ENCODE data around the gene FSTL1.

GRCh38 chr3:120495809-120496208 is 45.0 kb upstream of the FSTL1 start:
- TF ChIP-seq GATA2 (IDR thresholded peaks at IDR 0.05; ENCODE audit: low read depth, low read length) (no peak), GATA3 (IDR thresholded peaks at IDR 0.05; ENCODE audit: low read depth, low read length) (no peak)
